ENCODE measurements around the gene CFD. TPM values are rescaled to one million over a fixed set of nuclear protein-coding genes. Genes with fewer than 3 reads are reported as not detected.
A peak's percentile ranks its signal among the peaks of the same experiment; 100 is the strongest.

Gene CFD
- total RNA-seq, 1 experiment from 2014 or later: 1.7 TPM

- DNase-seq (ENCODE audit: low spot score): no peak
- CTCF ChIA-PET: no interaction called here
- peaks cover 4% of the 10 kb centered on the region for H3K9me3 Mint-ChIP-seq
- no peaks in the 10 kb centered on the region for H3K27me3 Mint-ChIP-seq (ENCODE audit: low read depth)
- peaks cover 7% of the 10 kb centered on the region for H3K4me1 Mint-ChIP-seq
- peak; percentile 24 for ATAC-seq
- peak overlapping the region; percentile 66 for H3K4me3 Mint-ChIP-seq
- no peak for TF ChIP-seq E2F1 (CRISPR knock-in tag; IDR thresholded peaks at IDR 0.05)
- H3K36me3 Mint-ChIP-seq: peaks cover 4% of the 10 kb centered on the region; the same call in 1 of the 2 replicates
- no peak overlapping the region for H3K27ac Mint-ChIP-seq
- POLR2A ChIA-PET: interaction anchor here (0.6 kb wide), 1 partner anchor 444 kb away, joined by 3 read pairs; no protein-coding TSS in a partner anchor
Measured at GRCh38 chr19:821231-821824, 38.1 kb upstream of the CFD start.

GRCh38 chr19:821825-822503 is 37.5 kb upstream of the CFD start, which contains the start of gene PLPPR3:
TSS of gene PLPPR3 (minus strand) at chr19:821955. CDS start at chr19:821559, 396 bp downstream.
- H3K27me3 Mint-ChIP-seq (ENCODE audit: low read depth): no peaks in the 10 kb centered on the region
- no peak for TF ChIP-seq MLX (CRISPR knock-in tag; IDR thresholded peaks at IDR 0.05)
- TF ChIP-seq SP1 (CRISPR knock-in tag; conservative IDR thresholded peaks at IDR 0.05): peak; percentile 73
- DNase-seq (ENCODE audit: low spot score) (peak; percentile 63), ATAC-seq (peak; percentile 71)
- H3K4me3 Mint-ChIP-seq: peak within 1 kb of the TSS; percentile 66
- ChIA-PET POLR2A (no interaction called here), CTCF (interaction anchor here (0.6 kb wide), 1 partner anchor 80 kb away, joined by 3 read pairs; no protein-coding TSS in a partner anchor)
- H3K4me1 Mint-ChIP-seq: peaks cover 7% of the 10 kb centered on the region
- no peak within 1 kb of the TSS for H3K27ac Mint-ChIP-seq
- H3K9me3 Mint-ChIP-seq: no peaks in the 10 kb centered on the region
- no peaks in the 10 kb centered on the region; the same call in 1 of the 2 replicates for H3K36me3 Mint-ChIP-seq

GRCh38 chr19:823565-824121 is 35.8 kb upstream of the CFD start:
- H3K4me1 Mint-ChIP-seq: peaks cover 7% of the 10 kb centered on the region
- ChIA-PET POLR2A (interaction anchor here (1.2 kb wide), 1 partner anchor 10 kb away, joined by 4 read pairs; no protein-coding TSS in a partner anchor), CTCF (interaction anchor here (1.6 kb wide), 1 partner anchor 54 kb away, joined by 9 read pairs; no protein-coding TSS in a partner anchor)
- H3K27me3 Mint-ChIP-seq (ENCODE audit: low read depth): no peaks in the 10 kb centered on the region
- no peaks in the 10 kb centered on the region for H3K36me3 Mint-ChIP-seq
- no peaks in the 10 kb centered on the region for H3K9me3 Mint-ChIP-seq
- ATAC-seq: no peak
- DNase-seq (ENCODE audit: low spot score): no peak
- H3K4me3 Mint-ChIP-seq: peak overlapping the region; percentile 58
- peak overlapping the region; percentile 72 for H3K27ac Mint-ChIP-seq
- TF ChIP-seq RORB (CRISPR knock-in tag; IDR thresholded peaks at IDR 0.05) (no peak), JAZF1 (CRISPR knock-in tag; IDR thresholded peaks at IDR 0.05) (no peak), TP53 (CRISPR knock-in tag; IDR thresholded peaks at IDR 0.05) (no peak), AR (CRISPR knock-in tag; IDR thresholded peaks at IDR 0.05) (no peak), TEAD4 (CRISPR knock-in tag; IDR thresholded peaks at IDR 0.05) (no peak), FOXK1 (CRISPR knock-in tag; IDR thresholded peaks at IDR 0.05) (no peak), MAX (CRISPR knock-in tag; IDR thresholded peaks at IDR 0.05) (no peak), ATF1 (CRISPR knock-in tag; IDR thresholded peaks at IDR 0.05) (no peak), ZNF138 (CRISPR knock-in tag; conservative IDR thresholded peaks at IDR 0.05) (no peak), E2F1 (CRISPR knock-in tag; IDR thresholded peaks at IDR 0.05) (no peak), NFATC4 (CRISPR knock-in tag; IDR thresholded peaks at IDR 0.05) (no peak), PRDM15 (CRISPR knock-in tag; IDR thresholded peaks at IDR 0.05) (no peak), MXD4 (CRISPR knock-in tag; IDR thresholded peaks at IDR 0.05; ENCODE audit: borderline replicate concordance) (no peak), ZNF317 (CRISPR knock-in tag; IDR thresholded peaks at IDR 0.05; ENCODE audit: borderline replicate concordance, low read depth) (no peak)

Measured in WTC11 (cell line).